RKO (cell line): ENCODE data around the gene DLGAP1.

Experiments used
- DNase-seq: peaks from one replicate; pipeline ENCODE4 v3.0.0-alpha.2; 2016; ENCODE audit warnings: low spot score

Gene DLGAP1

GRCh38 chr18:3449512-3450011, 1005.5 kb downstream of the DLGAP1 start:
- DNase-seq: peak; percentile 86

GRCh38 chr18:3448838-3449511, 1006.1 kb downstream of the DLGAP1 start:
- peak; percentile 89 for DNase-seq

- DNase-seq: peak; percentile 95
Measured at GRCh38 chr18:3447895-3448837, 1006.9 kb downstream of the DLGAP1 start.

GRCh38 chr18:3447068-3447894, 1007.8 kb downstream of the DLGAP1 start:
- DNase-seq: peak; percentile 66
